Activated gamma-delta T cell treated with anti-CD3 and anti-CD28 coated beads, Interleukin-2, amount 50 U/mL, for 16 hours (primary cell): ENCODE measurements around the gene MYL11.
"Not testable (repeated sequence)": the region's sequence is repeated elsewhere in the genome, so short reads cannot be mapped to it uniquely, and the experiment has no call there.

Experiments
- DNase-seq: peaks from one replicate; pipeline ENCODE4 v3.0.0-alpha.2; 2020; ENCODE audit warnings: low read depth

The MYL11 gene, protein sequence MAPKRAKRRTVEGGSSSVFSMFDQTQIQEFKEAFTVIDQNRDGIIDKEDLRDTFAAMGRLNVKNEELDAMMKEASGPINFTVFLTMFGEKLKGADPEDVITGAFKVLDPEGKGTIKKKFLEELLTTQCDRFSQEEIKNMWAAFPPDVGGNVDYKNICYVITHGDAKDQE

GRCh38 chr16:30374538-30374937, at the start of gene MYL11:
TSS of gene MYL11 (plus strand) at chr16:30374802. CDS start at chr16:30374858, 56 bp downstream.
- DNase-seq = no peak

DNA sequence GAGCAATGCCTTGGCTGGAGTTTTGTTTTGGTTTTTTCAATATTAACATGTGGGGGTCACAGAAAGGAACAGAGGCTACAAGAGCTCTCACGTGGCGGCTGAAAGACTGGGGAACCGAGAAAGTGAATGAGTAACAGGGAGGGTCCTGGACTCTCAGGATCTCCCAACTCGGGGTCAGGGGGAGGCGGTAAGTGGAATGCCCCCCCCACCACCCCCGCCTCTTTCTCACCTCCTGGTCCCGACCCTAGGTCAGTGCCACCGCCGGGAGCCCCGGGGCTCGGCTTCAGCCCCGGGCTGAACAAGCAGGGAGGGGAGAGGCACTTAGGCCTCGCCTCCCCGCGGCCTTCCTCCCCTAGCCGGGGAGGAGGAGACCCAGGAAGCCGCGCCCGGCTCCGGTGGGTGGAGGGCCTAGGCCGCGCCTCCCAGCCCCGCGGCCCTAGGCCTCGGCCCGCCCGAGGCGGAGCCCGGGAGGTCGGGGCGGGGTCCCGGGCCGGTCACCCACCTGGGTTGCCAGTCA, 40.1 kb upstream of the MYL11 start:
- peak; percentile 78 for DNase-seq

DNA sequence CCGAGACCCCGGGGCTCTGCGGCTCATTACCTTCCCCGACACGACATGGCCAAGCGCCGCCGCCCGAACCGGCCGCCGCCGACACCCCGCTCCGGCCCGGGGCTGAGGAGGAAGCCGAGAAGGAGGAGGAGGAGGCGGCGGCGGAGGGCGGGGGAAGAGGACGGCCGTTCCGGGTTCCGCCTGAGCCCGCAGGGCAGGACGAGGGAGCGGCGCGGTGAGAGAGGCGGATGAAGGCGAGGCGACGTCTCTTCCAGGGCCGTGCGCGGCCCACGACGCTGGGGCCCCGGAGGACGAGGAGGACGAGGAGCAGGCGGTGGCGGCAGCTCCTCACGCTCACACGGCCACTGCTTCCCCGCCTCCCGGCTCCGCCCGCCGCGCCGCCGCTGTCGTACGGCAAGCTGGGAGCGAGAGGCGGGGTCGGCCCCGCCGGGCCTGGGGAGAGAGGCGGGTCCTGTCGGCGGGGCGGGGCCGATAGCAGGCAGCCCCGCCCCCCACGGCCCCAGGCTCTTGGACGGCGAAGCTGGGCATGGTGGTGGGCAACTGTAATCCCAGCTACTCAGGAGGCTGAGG, 39.5 kb upstream of the MYL11 start:
- peak; percentile 69 for DNase-seq

GRCh38 chr16:30335598-30336474, 38.8 kb upstream of the MYL11 start:
- no peak for DNase-seq

- DNase-seq = not testable (repeated sequence)
Observed at GRCh38 chr16:30337964-30338357, 36.6 kb upstream of the MYL11 start.

DNA sequence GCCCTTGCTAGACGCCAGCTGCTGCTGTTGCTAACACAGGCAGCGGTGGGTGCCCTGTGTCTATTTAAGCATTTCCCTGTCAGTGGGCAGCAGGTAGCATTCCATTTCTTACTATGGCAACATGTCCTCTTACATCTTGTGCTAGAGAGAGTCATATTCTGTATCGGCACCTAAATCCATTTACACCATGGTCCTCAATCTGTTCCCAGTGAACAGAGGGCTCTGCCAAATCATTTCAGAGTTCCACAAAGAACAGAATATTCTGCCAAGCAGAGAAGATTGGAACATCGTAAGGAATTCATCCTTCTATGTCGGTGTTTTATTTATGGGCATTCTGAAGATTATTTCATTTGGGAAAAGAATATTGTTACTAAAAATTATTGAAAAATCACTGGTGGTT, 35.9 kb upstream of the MYL11 start:
- not testable (repeated sequence) for DNase-seq

DNA sequence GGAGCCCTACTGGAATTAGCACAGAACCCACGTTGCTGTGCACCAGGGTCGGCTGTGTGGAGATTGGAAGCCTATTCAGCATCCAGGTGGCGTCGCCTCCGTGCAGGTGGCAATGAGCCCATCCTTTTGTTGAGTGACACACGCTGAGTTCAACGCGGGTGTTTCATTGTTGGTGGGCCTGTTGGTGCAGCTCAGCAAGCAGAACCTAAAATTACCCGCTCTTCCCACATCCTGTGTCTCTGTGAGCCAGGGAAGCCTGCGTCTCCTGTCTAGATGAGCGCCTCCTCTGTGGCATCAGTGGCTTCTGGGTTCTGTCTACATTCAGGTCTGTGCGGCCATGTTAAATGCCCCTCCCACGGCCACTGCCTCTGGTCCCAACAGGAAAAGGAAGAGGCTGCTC, 34.0 kb upstream of the MYL11 start:
- no peak for DNase-seq

GRCh38 chr16:30341971-30342370, 32.6 kb upstream of the MYL11 start:
- not testable (repeated sequence) for DNase-seq

DNA sequence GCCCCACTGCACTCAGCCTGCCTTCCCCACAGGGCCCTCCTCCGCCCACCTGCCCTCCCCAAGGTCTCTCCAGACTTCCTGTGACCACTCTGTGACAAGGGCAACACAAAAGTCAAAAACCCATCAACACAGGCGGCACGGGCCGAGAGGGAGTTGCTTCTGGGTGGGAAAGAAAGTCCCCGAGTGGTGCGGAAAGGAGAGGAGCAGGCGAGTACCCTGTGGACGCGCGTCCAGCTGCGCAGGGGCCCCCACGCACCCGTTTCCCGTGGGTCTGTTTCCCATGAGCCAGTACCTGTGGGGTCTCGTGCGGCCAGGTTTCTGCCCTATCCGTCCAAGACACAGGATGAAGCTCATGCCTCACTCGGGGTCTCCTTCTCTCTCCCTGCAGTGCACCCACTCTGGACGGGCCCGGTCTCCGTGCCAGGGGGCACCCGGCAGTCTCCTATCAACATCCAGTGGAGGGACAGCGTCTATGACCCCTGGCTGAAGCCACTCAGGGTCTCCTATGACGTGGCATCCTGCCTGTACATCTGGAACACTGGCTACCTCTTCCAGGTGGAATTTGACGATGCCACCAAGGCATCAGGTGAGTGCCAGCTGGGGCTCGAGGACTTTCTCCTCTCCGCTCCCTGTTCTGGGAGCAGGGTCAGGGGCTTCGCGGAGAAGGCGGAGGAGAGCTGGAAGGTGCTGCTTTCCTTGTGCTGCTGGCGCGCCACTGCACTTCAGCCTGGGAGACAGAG, 31.7 kb upstream of the MYL11 start:
- DNase-seq = no peak

- DNase-seq = not testable (repeated sequence)
Observed at GRCh38 chr16:30343491-30343820, 31.1 kb upstream of the MYL11 start.

DNA sequence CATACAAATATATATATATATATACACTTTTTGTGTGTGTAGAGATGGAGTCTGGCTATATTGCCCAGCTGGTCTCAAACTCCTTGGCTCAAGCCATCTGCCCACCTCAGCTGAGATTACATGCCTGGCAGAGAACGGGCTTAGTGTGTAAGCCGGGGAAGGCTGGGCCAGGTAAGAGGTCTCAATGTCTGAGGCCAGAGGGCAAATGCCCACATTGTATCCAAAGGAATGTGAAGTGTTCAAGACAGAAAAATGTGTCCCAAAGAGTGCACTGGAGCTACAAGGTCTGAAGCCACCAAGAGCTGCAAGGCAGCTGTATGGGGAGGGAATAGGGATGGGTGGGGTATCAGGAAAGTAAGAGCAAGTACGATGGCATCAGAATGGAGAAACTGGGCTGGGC, 28.3 kb upstream of the MYL11 start:
- no peak for DNase-seq

DNA sequence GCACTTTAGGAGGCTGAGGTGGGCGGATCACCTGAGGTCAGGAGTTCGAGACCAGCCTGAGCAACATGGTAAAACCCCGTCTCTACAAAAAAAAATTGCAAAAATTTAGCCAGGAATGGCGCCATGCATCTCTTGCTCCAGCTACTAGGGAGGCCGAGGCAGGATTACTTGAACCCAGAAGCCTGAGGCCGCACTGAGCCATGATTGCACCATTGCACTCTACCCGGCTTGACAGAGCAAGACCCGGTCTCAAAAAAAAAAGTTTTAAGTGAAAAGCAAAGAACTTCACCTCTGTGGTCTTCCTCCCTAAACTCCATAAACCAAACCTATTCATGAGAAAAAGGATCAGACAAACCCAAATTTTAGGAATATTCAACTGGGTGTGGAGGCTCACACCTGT, 26.5 kb upstream of the MYL11 start:
- no peak for DNase-seq

GRCh38 chr16:30348929-30349328, 25.7 kb upstream of the MYL11 start:
- no peak for DNase-seq

DNA sequence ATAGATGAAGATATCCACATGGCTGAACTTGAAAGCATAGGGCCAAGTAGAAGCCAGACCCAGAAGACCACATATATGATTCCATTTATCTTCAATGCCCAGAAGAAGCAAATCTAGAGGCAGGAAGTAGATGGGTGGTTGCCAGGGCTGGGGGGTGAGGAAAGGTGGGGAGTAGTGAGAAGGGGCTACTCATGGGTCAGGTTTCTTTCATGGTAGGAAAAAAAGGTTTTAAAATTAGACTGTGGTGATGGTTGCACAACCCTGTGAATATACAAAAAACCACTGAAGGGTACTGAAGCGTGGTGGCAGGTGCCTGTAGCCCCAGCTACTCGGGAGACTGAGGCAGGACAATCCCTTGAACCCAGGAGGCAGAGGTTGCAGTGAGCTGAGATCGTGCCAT, 24.9 kb upstream of the MYL11 start:
- DNase-seq = no peak

DNA sequence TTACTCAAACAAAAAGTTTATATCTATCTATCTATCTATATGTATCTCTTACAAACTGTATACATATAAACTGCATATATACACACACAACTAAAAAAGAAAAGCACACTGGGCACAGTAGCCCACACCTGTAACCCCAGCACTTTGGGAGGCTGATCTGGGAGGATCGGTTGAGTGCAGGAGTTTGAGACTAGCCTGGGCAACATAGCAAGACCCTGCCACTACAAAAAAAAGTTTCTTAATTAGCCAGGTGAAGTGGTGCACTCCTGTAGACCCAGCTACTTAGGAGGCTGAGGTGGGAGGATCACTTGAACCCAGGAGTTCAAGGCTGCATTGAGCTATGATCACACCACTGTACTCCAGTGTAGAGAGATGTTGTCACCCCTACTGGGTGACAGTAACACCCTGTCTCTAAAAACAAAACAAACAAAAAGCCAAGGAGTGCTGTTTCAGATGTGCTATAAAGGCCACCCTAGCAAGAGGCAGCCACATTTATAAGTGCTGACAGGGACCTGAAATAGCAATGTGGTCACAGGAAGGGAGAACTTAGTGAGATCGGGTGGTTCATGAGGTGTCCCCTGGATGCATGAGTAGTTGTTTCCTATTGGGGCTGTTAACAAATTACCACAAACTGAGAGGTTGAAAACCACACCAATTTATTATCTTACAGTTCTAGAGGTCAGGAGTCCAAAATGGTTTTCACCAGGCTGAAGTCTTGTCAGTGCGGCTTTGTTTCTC, 24.3 kb upstream of the MYL11 start:
- no peak for DNase-seq

DNA sequence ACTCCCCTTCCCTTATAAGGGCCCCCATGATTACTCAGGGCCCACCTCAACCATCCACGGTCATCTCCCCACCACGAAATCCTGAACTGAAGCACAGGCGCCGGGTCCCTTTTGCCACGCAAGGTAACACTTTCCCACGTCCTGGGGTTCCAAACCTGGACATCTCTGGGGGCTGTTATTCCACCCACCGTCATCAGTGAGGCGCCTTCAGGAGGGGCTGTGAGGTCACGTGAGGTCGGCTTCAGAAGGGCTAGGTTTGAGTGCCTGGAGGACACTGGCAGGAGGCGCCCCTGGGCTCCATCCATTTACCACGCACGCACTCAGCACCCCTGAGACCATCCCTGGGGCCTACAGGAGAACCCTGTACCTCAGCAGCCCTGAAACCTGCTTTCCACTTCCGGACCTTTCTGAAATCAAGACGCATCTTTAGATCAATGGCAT, 23.6 kb upstream of the MYL11 start:
- DNase-seq = no peak

GRCh38 chr16:30351586-30352419, 22.8 kb upstream of the MYL11 start:
- no peak for DNase-seq

DNA sequence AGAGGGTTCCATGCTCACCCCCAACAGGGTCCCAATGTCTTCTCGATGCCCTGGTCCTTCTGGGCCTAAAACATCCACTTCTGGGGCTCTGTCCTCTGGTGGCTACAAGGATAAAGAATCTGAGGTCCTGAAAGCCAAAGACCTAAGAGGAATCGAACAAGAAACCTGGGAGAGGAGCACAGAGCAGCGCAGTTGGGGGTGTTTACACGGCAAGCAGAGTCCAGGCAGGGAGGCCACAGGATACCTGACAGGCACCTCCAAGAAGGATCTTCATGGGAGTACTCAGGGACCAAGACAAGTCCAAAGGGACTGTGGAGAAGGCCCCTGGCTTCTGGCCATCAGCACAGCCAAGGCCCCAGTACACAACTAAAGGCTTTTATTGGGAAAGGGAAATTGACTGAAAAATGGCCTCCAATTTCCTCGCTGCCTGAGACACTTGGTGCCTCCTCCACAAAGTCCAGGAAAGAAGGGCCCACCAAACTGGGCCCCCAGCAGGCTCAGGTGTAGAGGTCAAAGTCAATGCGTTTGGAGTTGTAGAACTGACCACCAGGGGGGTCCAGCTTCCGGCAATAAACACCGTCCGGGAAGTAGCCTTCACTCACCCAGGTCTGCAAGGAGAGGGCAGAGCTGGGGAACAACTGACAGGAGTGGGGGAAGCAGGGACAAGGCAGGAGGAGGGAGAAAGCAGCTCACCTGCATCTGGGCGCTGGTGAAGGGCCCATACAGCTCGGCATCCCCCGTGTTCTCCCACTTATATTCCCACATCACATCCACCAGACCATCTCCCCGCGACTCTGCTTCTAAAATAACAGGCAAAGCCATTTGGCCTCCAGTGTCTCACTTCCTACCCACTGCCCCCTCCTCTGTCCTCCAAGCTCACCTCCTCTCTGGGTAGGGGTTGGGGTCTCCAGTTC, 21.9 kb upstream of the MYL11 start:
- DNase-seq = no peak

DNA sequence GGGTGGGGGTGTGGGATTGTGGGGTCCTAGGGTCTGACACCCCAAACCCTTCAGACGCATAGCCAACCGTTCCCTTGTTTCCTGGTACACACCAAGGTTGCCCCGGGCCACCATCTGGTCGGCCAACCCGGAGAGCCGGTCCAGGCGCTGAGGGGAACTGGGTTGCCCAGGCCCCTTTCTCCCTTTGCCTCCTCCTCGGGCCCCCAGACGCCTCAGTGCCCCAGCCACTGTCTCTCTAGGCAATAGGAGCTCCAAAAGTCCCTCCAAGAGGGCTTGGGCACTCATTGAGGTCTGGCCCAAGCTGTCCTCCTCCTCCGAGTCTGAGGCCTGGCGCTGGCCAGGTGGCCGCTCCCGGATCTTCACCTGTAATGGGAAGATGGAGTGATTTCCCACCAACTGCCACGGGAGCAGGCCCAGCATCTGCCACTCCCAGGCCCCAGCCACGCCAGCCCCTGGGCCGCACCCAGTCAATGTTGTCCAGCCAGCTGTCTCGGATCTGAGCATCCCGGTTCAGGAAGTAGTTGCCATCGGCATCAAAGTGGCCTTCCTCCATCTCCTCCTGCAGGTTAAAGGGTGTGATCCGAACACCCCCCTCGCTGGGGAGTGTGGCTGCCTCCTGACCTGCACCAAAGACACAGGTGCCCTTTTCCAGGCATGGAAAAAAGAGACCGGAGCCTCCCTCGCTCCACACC, 21.0 kb upstream of the MYL11 start:
- DNase-seq = no peak
